ENCODE data around the gene FLAD1.

- TF ChIP-seq CTCF (IDR thresholded peaks at IDR 0.05) (no peak), EP300 (IDR thresholded peaks at IDR 0.05) (no peak), POLR2A (IDR thresholded peaks at IDR 0.05) (no peak)
Observed at GRCh38 chr1:155037043-155037442, 53.9 kb downstream of the FLAD1 start.

Measured in ovary (tissue), 3 donors.